Keratinocyte (primary cell): ENCODE measurements around the gene GPATCH2. TPM values are rescaled to one million over a fixed set of nuclear protein-coding genes. Genes with fewer than 3 reads are reported as not detected.

Experiments used
- DNase-seq: peaks from one replicate; pipeline ENCODE4 v3.0.0-alpha.2; 2011; ENCODE audit warnings: low read depth, missing footprints, low spot score
- FAIRE-seq: peaks from 2 replicates; lab custom pipeline; 2011; peaks lifted over from hg19 to GRCh38; lab: Jason Lieb, UNC
- H2AFZ ChIP-seq: 2 replicates; pipeline ENCODE4 v1.6.0; 2012; ENCODE audit warnings: low read length, control low read depth, inconsistent platforms; ENCODE audit not compliant: control insufficient read depth
- H3K27ac ChIP-seq: 2 replicates; pipeline ENCODE4 v1.5.1; 2011; ENCODE audit warnings: low read length; ENCODE audit not compliant: control insufficient read depth, insufficient read depth
- H3K27me3 ChIP-seq: 3 replicates; pipeline ENCODE4 v1.6.0; 2011; ENCODE audit warnings: low read length; ENCODE audit not compliant: control insufficient read depth, insufficient read depth; ENCODE audit errors: extremely low read depth
- H3K36me3 ChIP-seq, 2 experiments: 2 replicates in 1 of 2; 3 replicates in 1 of 2; pipeline ENCODE4 v1.5.1; 2011; ENCODE audit warnings: low read length in 2 of 2, mild to moderate bottlenecking in 1 of 2; ENCODE audit not compliant: control insufficient read depth in 2 of 2, insufficient read depth in 2 of 2; ENCODE audit errors: extremely low read depth in 1 of 2
- H3K4me1 ChIP-seq: 3 replicates; pipeline ENCODE4 v1.5.1; 2011; ENCODE audit warnings: low read length; ENCODE audit not compliant: control insufficient read depth, insufficient read depth; ENCODE audit errors: extremely low read depth
- H3K4me2 ChIP-seq: 3 replicates; pipeline ENCODE4 v1.6.0; 2011; ENCODE audit warnings: low read depth, low read length; ENCODE audit not compliant: control insufficient read depth, insufficient read depth; ENCODE audit errors: extremely low read depth
- H3K4me3 ChIP-seq, 3 experiments: fragments of 200-600 bp in 1 of 3; sonication (generic) in 1 of 3; 2 replicates in 2 of 3; 3 replicates in 1 of 3; pipeline ENCODE4 v1.5.1; 2011 to 2016; ENCODE audit warnings: low read length in 3 of 3, mild to moderate bottlenecking in 3 of 3, control low read depth in 2 of 3, inconsistent platforms in 1 of 3, low read depth in 1 of 3, mixed read lengths in 1 of 3, mixed run types in 1 of 3, moderate library complexity in 1 of 3; ENCODE audit not compliant: control insufficient read depth in 2 of 3, insufficient read depth in 2 of 3; ENCODE audit errors: extremely low read depth in 1 of 3
- H3K79me2 ChIP-seq: 2 replicates; pipeline ENCODE4 v1.6.0; 2012; ENCODE audit warnings: low read length; ENCODE audit not compliant: control insufficient read depth, insufficient read depth
- H3K9ac ChIP-seq: 3 replicates; pipeline ENCODE4 v1.6.0; 2011; ENCODE audit warnings: low read length; ENCODE audit not compliant: control insufficient read depth, insufficient read depth; ENCODE audit errors: extremely low read depth
- H3K9me1 ChIP-seq: 3 replicates; pipeline ENCODE4 v1.6.0; 2011; ENCODE audit warnings: low read length; ENCODE audit not compliant: control insufficient read depth, insufficient read depth; ENCODE audit errors: extremely low read depth
- H3K9me3 ChIP-seq: 2 replicates; pipeline ENCODE4 v1.5.1; 2012; ENCODE audit warnings: low read depth, low read length; ENCODE audit not compliant: control insufficient read depth
- H4K20me1 ChIP-seq: 3 replicates; pipeline ENCODE4 v1.6.0; 2011; ENCODE audit warnings: low read length; ENCODE audit not compliant: control insufficient read depth, insufficient read depth; ENCODE audit errors: extremely low read depth
- EZH2 ChIP-seq: IDR thresholded peaks from one replicate; pipeline ENCODE4 v1.6.1; 2012; ENCODE audit warnings: inconsistent platforms, mild to moderate bottlenecking, low read length, moderate library complexity
- dilution Hi-C: fragments of 300-500 bp; cut with MboI; formaldehyde crosslinking; loops from one replicate; pipeline ENCODE4 v1.7.0; 2020; ENCODE audit warnings: low sequenced_read_pairs; ENCODE audit not compliant: extremely low pct_ligation_motif_present
- polyA plus RNA-seq, 5 experiments: library from polyadenylated mRNA; depleted of rRNA in 3 of 5; stranded (reverse) in 3 of 5; stranded (forward) in 1 of 5; unstranded in 1 of 5; fragments of >200 nt; gene quantifications; 1 replicate in 1 of 5; 2 replicates in 3 of 5; 3 replicates in 1 of 5; pipeline versions ENCODE4 v1.2.1 to v1.2.3, GENCODE V29; 2011 to 2012; ENCODE audit warnings: missing spikeins in 2 of 5, low read depth in 1 of 5, low replicate concordance in 1 of 5
- TF ChIP-seq, protein P1 (sequence below), 3 experiments: IDR thresholded peaks in 1 of 3; conservative IDR thresholded peaks in 1 of 3; optimal IDR thresholded peaks in 1 of 3; 2 replicates in 2 of 3; 3 replicates in 1 of 3; pipeline versions ENCODE3 to v1.5.1; 2011; ENCODE audit warnings: low read length in 3 of 3, mild to moderate bottlenecking in 3 of 3, moderate library complexity in 2 of 3, control low read depth in 1 of 3, inconsistent platforms in 1 of 3; ENCODE audit not compliant: insufficient read depth in 2 of 3; ENCODE audit errors: extremely low read depth in 1 of 3

The GPATCH2 gene
- polyA plus RNA-seq, 1 donor (not counting 4 experiments of a cell fraction or from before 2014, with no cell fraction given): 15.7 TPM

DNA sequence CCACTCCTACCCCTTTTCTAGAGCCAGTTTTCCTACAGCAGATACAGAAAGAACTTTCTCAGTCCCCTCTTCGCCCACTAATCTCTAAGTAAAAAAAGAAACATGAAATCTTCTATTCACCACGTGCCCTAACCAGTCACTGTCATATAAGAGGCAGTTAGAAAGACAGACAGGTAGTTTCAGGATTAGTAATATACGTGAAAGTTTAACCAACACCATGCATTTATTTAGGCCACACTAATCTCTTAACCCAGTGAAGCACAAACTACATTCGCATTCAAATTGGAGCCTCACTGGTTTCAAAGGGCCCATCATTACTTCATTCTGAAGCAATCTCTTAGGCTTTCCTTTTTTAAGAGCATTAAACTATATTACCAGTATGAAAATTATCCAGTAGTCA, 10.1 kb downstream of the GPATCH2 start:
- peaks cover 65% of the 10 kb centered on the region for H3K79me2 ChIP-seq
- TF ChIP-seq, protein P1, sequence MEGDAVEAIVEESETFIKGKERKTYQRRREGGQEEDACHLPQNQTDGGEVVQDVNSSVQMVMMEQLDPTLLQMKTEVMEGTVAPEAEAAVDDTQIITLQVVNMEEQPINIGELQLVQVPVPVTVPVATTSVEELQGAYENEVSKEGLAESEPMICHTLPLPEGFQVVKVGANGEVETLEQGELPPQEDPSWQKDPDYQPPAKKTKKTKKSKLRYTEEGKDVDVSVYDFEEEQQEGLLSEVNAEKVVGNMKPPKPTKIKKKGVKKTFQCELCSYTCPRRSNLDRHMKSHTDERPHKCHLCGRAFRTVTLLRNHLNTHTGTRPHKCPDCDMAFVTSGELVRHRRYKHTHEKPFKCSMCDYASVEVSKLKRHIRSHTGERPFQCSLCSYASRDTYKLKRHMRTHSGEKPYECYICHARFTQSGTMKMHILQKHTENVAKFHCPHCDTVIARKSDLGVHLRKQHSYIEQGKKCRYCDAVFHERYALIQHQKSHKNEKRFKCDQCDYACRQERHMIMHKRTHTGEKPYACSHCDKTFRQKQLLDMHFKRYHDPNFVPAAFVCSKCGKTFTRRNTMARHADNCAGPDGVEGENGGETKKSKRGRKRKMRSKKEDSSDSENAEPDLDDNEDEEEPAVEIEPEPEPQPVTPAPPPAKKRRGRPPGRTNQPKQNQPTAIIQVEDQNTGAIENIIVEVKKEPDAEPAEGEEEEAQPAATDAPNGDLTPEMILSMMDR (optimal IDR thresholded peaks at IDR 0.05 in 1 of 3, IDR thresholded peaks at IDR 0.05 in 1 of 3, conservative IDR thresholded peaks at IDR 0.05 in 1 of 3; ENCODE audit: extremely low read depth in 1 of 3, insufficient read depth in 2 of 3, low read length in 3 of 3): no peak
- TF ChIP-seq EZH2: no peak
- no peak for DNase-seq
- no peak overlapping the region for H3K4me2 ChIP-seq
- no peaks in the 10 kb centered on the region for H3K9me3 ChIP-seq
- H2AFZ ChIP-seq: no peak overlapping the region
- no peaks in the 10 kb centered on the region for H3K9me1 ChIP-seq
- no peak overlapping the region for H3K27ac ChIP-seq
- dilution Hi-C loops: no loop called here
- no peak for FAIRE-seq
- H3K4me1 ChIP-seq: no peaks in the 10 kb centered on the region
- H3K9ac ChIP-seq: no peak overlapping the region
- H3K36me3 ChIP-seq: peaks cover 2 to 3% of the 10 kb centered on the region in 2 experiments
- no peaks in the 10 kb centered on the region for H3K27me3 ChIP-seq
- no peak overlapping the region for H3K4me3 ChIP-seq
- no peaks in the 10 kb centered on the region for H4K20me1 ChIP-seq

DNA sequence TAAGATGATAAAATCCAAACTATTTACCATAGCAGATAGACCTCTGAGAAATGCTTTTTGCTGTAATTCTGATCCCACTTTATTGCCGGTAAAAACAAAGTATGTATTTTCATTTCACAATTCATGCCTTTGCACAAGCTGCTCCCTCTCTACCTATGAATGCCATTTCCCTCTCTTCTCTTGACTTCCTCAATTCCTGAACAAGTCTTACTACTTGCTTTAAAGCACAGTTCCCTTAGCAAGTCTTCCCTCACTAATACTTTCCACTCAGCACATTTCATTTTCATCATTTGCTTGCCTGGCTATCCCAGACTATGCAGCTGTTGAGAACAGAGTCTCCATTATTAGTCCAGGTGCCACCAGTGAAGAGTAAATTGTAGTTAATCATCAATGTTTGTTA, 13.8 kb downstream of the GPATCH2 start:
- H3K27ac ChIP-seq: no peak overlapping the region
- H3K79me2 ChIP-seq: peaks cover 35% of the 10 kb centered on the region

More for the DNA sequence above, 13.8 kb downstream of the GPATCH2 start:
- H3K36me3 ChIP-seq: peaks cover 2 to 3% of the 10 kb centered on the region in 2 experiments
- H3K9me1 ChIP-seq: no peaks in the 10 kb centered on the region
- DNase-seq (no peak), FAIRE-seq (no peak)
- no peak overlapping the region for H3K4me2 ChIP-seq
- H3K4me3 ChIP-seq: no peak overlapping the region
- no peaks in the 10 kb centered on the region for H3K9me3 ChIP-seq
- dilution Hi-C loops: no loop called here
- H4K20me1 ChIP-seq: no peaks in the 10 kb centered on the region
- no peak overlapping the region for H2AFZ ChIP-seq
- H3K4me1 ChIP-seq: no peaks in the 10 kb centered on the region
- H3K27me3 ChIP-seq: no peaks in the 10 kb centered on the region
- no peak overlapping the region for H3K9ac ChIP-seq
- TF ChIP-seq, protein P1 (optimal IDR thresholded peaks at IDR 0.05 in 1 of 3, IDR thresholded peaks at IDR 0.05 in 1 of 3, conservative IDR thresholded peaks at IDR 0.05 in 1 of 3; ENCODE audit: extremely low read depth in 1 of 3, insufficient read depth in 2 of 3, low read length in 3 of 3): no peak
- TF ChIP-seq EZH2: no peak
